ENCODE data around the gene ZSCAN18. TPM values are rescaled to one million over a fixed set of nuclear protein-coding genes. Genes with fewer than 3 reads are reported as not detected.

The ZSCAN18 gene
- total and polyA plus RNA-seq, 9 of the 15 experiments (the other 6 are each of a cell fraction or from before 2014, with no cell fraction given): 0.07 to 1.9 (median 0.31) TPM; not detected in 1

DNA sequence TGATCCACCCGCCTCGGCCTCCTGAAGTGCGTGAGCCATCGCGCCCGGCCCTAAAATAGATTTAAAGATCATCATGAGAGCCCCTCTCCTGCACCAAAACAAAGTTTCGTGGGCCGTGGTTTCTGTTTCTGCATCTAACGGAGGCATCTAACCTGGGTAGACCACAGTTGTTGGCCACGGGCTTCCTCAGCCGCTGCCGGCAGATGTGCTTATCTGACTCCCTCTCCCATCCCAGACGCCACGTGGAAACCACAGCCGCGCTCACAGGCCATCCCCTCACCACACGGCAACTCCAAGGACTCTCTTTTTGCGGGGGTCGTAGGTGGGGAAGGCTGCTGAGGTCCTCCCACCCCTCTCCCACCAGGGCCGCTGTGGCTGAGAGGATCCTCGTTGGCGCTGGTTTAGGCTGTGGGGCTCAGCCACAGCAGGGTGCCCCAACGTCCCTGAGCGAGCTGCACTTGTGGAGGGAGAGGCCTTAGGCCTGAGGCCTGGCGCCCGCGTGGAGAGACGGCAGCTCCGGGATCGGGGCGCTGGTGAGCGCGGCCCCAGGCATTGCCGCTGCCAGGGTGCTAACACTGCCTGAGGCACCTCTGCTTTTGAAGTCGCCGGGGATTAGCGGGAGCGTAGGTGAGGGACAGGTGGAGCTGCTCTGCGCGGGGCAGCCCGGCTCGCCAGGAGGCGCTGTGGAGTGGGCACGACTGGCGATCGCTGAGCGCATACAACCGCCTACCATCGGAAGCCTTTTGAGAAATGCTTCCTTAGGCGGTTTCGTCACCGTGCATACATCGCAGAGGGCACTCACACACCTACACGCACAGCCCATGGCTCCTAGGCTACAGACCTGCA, 55.3 kb downstream of the ZSCAN18 start:
- BruUV-seq (replicated peaks): no TSS peak
- Histone ChIP-seq H3K4me2 (ENCODE audit: insufficient read depth, low read length) (no peak overlapping the region), H3K79me2 (ENCODE audit: control insufficient read depth, insufficient read depth, low read length) (no peaks in the 10 kb centered on the region), H3K9me1 (ENCODE audit: control insufficient read depth, insufficient read depth, low read length) (no peaks in the 10 kb centered on the region), H3K27ac (ENCODE audit: extremely low read depth, low read depth, low read length) (no peak overlapping the region), H2AFZ (ENCODE audit: low read depth, low read length) (no peak overlapping the region), H3K9ac (ENCODE audit: insufficient read depth in 1 of 2, low read depth in 2 of 2, low read length in 2 of 2) (no peak overlapping the region), H3K4me1 (replicated peaks in 1 of 2; ENCODE audit: control insufficient read depth in 2 of 2, insufficient read depth in 2 of 2, low read length in 2 of 2) (peaks cover 0 to 16% of the 10 kb centered on the region in 2 experiments; a peak in 2 of 5 replicates), H3K36me3 (ENCODE audit: control insufficient read depth, insufficient read depth, low read length) (no peaks in the 10 kb centered on the region), H3K9me3 (replicated peaks; ENCODE audit: control insufficient read depth, insufficient read depth, low read depth, low read length) (no peaks in the 10 kb centered on the region), H4K20me1 (replicated peaks; ENCODE audit: control insufficient read depth, insufficient read depth, low read length) (no peaks in the 10 kb centered on the region), H3K4me3 (no peak overlapping the region), H3K27me3 (ENCODE audit: control insufficient read depth in 2 of 2, insufficient read depth in 2 of 2, low read length in 2 of 2) (peaks cover 0 to 10% of the 10 kb centered on the region in 2 experiments; a peak in 2 of 5 replicates)
- ATAC-seq (no peak), FAIRE-seq (no peak), DNase-seq (ENCODE audit: extremely low read depth in 1 of 4, low spot score in 3 of 4) (no peak)
- in situ Hi-C loops (cut with MboI): no loop called here
- ChIA-PET CTCF (ENCODE audit: low intra/inter-chr PET ratio) (no interaction called here), POLR2A (no interaction called here)
- TF ChIP-seq CTCF (IDR thresholded peaks at IDR 0.05 in 2 of 3, conservative IDR thresholded peaks at IDR 0.05 in 1 of 3; ENCODE audit: insufficient read depth in 2 of 3, low read depth in 1 of 3, low read length in 3 of 3): peak in 2 of 3 experiments; percentile 16 to 22; a peak in 1 of 6 replicates
- TF ChIP-seq FOSL1 (tag; conservative IDR thresholded peaks at IDR 0.05): no peak
- WGBS (ENCODE audit: insufficient coverage, low coverage, missing lambda C conversion rate): 21% methylated on average over 48 of the region's 54 CpGs
- intact Hi-C loops (cut with micrococcal nuclease): no loop called here
